CD4-positive, CD25-positive, alpha-beta regulatory T cell (primary cell): ENCODE results near the gene ALG5. TPM values are rescaled to one million over a fixed set of nuclear protein-coding genes. Genes with fewer than 3 reads are reported as not detected.

Experiments used
- ATAC-seq, 2 donors: fragments of 150-1000 bp; cut with Tn5 transposase; one replicate each; pipeline ENCODE4 v1.10.0; 2021; ENCODE audit warnings: low read depth in 2 of 2, moderate number of reproducible peaks in 2 of 2, moderate library complexity in 1 of 2
- DNase-seq, 3 donors: peaks; one replicate each; pipeline versions ENCODE4 v3.0.0 to v3.0.0-alpha.2; 2012 to 2022; ENCODE audit warnings: mixed read lengths in 1 of 3
- H3K27ac ChIP-seq: one replicate; pipeline ENCODE4 v1.7.0; 2013; ENCODE audit warnings: mild to moderate bottlenecking, low read length; ENCODE audit not compliant: insufficient read depth, poor library complexity, severe bottlenecking
- H3K27me3 ChIP-seq: one replicate; pipeline ENCODE4 v1.7.0; 2013; ENCODE audit warnings: low read length; ENCODE audit not compliant: control insufficient read depth, insufficient read depth
- H3K36me3 ChIP-seq: one replicate; pipeline ENCODE4 v1.7.0; 2013; ENCODE audit warnings: mild to moderate bottlenecking, low read length, moderate library complexity; ENCODE audit not compliant: control insufficient read depth, insufficient read depth
- H3K4me1 ChIP-seq: 2 replicates; pipeline ENCODE4 v1.7.0; 2013; ENCODE audit warnings: mild to moderate bottlenecking, low read length; ENCODE audit not compliant: insufficient read depth, control insufficient read depth, poor library complexity, severe bottlenecking
- H3K4me3 ChIP-seq: one replicate; pipeline ENCODE4 v1.7.0; 2013; ENCODE audit warnings: low read depth, mild to moderate bottlenecking, low read length, moderate library complexity
- H3K9me3 ChIP-seq, 2 experiments: 1 replicate in 1 of 2; 2 replicates in 1 of 2; pipeline ENCODE4 v1.7.0; 2013; ENCODE audit warnings: low read length in 2 of 2, mild to moderate bottlenecking in 1 of 2, moderate library complexity in 1 of 2; ENCODE audit not compliant: control insufficient read depth in 2 of 2
- H3K27ac Mint-ChIP-seq, 3 donors: one replicate each; pipeline ENCODE4 v1.8.0; 2020 to 2022; ENCODE audit warnings: mild to moderate bottlenecking in 3 of 3, mixed read lengths in 3 of 3, moderate library complexity in 2 of 3
- H3K27me3 Mint-ChIP-seq: one replicate; pipeline ENCODE4 v1.8.0; 2022; ENCODE audit warnings: mild to moderate bottlenecking, mixed read lengths
- H3K36me3 Mint-ChIP-seq: one replicate; pipeline ENCODE4 v1.8.0; 2020; ENCODE audit warnings: mixed read lengths
- H3K4me1 Mint-ChIP-seq, 4 donors: one replicate each; pipeline ENCODE4 v1.8.0; 2020 to 2022; ENCODE audit warnings: mixed read lengths in 4 of 4, mild to moderate bottlenecking in 1 of 4
- H3K4me3 Mint-ChIP-seq, 4 donors: one replicate each; pipeline ENCODE4 v1.8.0; 2020 to 2022; ENCODE audit warnings: mild to moderate bottlenecking in 4 of 4, mixed read lengths in 4 of 4, moderate library complexity in 3 of 4
- H3K9me3 Mint-ChIP-seq, 7 donors: one replicate each; pipeline ENCODE4 v1.8.0; 2020 to 2022; ENCODE audit warnings: mixed read lengths in 7 of 7, mild to moderate bottlenecking in 3 of 7, moderate library complexity in 2 of 7
- polyA plus RNA-seq, 4 donors: library from polyadenylated mRNA; unstranded; fragments of 300-500 nt; fragmentation: Illumina TruSeq; gene quantifications; one replicate each; pipeline ENCODE4 v1.2.3, GENCODE V29; 2021
- total RNA-seq: library from RNA; stranded (reverse); gene quantifications from one replicate; pipeline ENCODE4 v1.2.3, GENCODE V29; 2022

The ALG5 gene, protein sequence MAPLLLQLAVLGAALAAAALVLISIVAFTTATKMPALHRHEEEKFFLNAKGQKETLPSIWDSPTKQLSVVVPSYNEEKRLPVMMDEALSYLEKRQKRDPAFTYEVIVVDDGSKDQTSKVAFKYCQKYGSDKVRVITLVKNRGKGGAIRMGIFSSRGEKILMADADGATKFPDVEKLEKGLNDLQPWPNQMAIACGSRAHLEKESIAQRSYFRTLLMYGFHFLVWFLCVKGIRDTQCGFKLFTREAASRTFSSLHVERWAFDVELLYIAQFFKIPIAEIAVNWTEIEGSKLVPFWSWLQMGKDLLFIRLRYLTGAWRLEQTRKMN
- total RNA-seq (20.1 TPM), polyA plus RNA-seq (10 to 100 TPM; 72.8 to 97.7 (median 85.7) TPM)

DNA sequence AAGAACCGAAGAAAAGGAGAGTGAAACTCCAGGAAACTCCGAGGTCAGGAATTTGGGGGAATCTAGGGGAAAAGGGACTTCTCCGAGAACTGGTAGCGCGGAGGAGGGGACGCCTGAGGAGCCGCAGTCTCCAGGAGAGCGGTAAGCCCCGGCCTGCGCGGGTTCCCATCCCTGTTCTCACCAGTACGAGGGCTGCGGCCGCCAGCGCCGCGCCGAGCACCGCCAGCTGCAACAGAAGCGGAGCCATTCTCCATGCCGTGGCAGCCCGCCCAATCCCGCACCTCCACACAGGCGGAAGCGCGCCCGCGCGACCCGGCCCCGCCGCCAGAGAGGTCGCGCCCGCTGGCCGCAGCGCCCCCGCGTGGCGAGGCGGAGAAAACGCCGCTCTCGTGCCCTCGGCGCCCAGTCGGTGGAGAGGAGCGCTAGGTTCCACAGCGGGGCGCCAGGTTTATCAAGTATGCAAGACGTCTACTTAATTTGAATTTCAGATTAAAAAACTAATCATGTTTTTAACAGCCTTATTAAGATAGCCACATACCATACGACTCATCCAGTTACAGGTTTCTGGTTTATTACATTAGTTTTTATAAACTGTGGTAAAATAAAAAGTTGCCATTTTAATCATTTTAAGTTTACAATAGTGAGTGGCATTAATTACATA lies at the start of gene ALG5:
Gene ALG5, minus strand, starts transcription at position 287 of the 661 bp plus-strand sequence. Its CDS starts 40 bp downstream, at position 247.
- peak; percentile 90 to 94 (median 94) for DNase-seq
- Mint-ChIP-seq H3K27ac (peak within 1 kb of the TSS; percentile 100), H3K4me1 (peaks cover 29 to 46% (median 37%) of the 10 kb centered on the region in 4 donors), H3K9me3 (no peaks in the 10 kb centered on the region), H3K27me3 (peaks cover 15% of the 10 kb centered on the region), H3K36me3 (peaks cover 12% of the 10 kb centered on the region), H3K4me3 (peak within 1 kb of the TSS; percentile 96 to 100 (median 100))
- no peaks in the 10 kb centered on the region for H3K9me3 ChIP-seq
- H3K36me3 ChIP-seq, result peaks cover 18% of the 10 kb centered on the region
- H3K27me3 ChIP-seq, result no peaks in the 10 kb centered on the region
- peak within 1 kb of the TSS; percentile 99 for H3K4me3 ChIP-seq
- peak; percentile 76 to 83 for ATAC-seq
- H3K4me1 ChIP-seq, result peaks cover 26% of the 10 kb centered on the region
- peak within 1 kb of the TSS; percentile 98 for H3K27ac ChIP-seq

GRCh38 chr13:37047846-37048245 lies 48.7 kb upstream of the ALG5 start:
- H3K27me3 ChIP-seq, result no peaks in the 10 kb centered on the region
- H3K27me3 Mint-ChIP-seq, result no peaks in the 10 kb centered on the region
- H3K4me1 ChIP-seq, result no peaks in the 10 kb centered on the region
- H3K36me3 Mint-ChIP-seq, result peaks cover 22% of the 10 kb centered on the region
- no peak overlapping the region for H3K4me3 ChIP-seq
- no peak overlapping the region for H3K4me3 Mint-ChIP-seq
- H3K9me3 Mint-ChIP-seq, result no peaks in the 10 kb centered on the region
- ATAC-seq (no peak), DNase-seq (no peak)
- H3K36me3 ChIP-seq, result peaks cover 50% of the 10 kb centered on the region
- H3K9me3 ChIP-seq, result no peaks in the 10 kb centered on the region
- H3K27ac Mint-ChIP-seq, result no peak overlapping the region
- H3K27ac ChIP-seq, result no peak overlapping the region
- peaks cover 26 to 35% (median 29%) of the 10 kb centered on the region in 4 donors for H3K4me1 Mint-ChIP-seq

DNA sequence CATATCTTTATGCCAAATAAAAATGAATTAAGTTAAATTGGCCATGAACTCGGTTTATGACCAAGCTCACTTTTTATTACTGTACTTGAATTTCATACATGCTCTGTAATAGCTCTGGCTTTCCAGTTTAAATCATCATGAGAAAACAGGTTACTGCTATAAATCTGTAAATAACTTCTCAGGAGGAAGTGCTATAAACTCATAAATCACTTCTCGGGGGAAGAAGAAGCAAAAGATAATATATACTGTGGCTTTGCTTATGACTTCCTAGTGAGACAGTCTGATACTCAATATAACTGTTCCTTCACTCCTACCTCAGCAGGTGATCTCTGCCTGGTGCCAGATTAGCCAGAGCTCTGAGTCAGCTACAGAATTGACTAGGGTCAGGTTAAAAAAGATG lies 47.9 kb upstream of the ALG5 start:
- no peak overlapping the region for H3K27ac Mint-ChIP-seq
- Histone ChIP-seq H3K4me3 (no peak overlapping the region), H3K4me1 (no peaks in the 10 kb centered on the region), H3K9me3 (no peaks in the 10 kb centered on the region), H3K27ac (no peak overlapping the region), H3K36me3 (peaks cover 58% of the 10 kb centered on the region), H3K27me3 (no peaks in the 10 kb centered on the region)
- no peak for DNase-seq
- no peaks in the 10 kb centered on the region for H3K27me3 Mint-ChIP-seq
- peaks cover 20 to 27% (median 23%) of the 10 kb centered on the region in 4 donors for H3K4me1 Mint-ChIP-seq
- peaks cover 22% of the 10 kb centered on the region for H3K36me3 Mint-ChIP-seq
- ATAC-seq, result no peak
- no peaks in the 10 kb centered on the region for H3K9me3 Mint-ChIP-seq
- H3K4me3 Mint-ChIP-seq, result no peak overlapping the region

- Mint-ChIP-seq H3K4me3 (no peak overlapping the region), H3K27ac (peak overlapping the region in 1 of 3 donors; percentile 20), H3K4me1 (peaks cover 11 to 19% (median 15%) of the 10 kb centered on the region in 4 donors), H3K27me3 (no peaks in the 10 kb centered on the region), H3K36me3 (peaks cover 28% of the 10 kb centered on the region), H3K9me3 (no peaks in the 10 kb centered on the region)
- H3K27me3 ChIP-seq, result no peaks in the 10 kb centered on the region
- H3K4me3 ChIP-seq, result no peak overlapping the region
- ATAC-seq (no peak), DNase-seq (no peak)
- peaks cover 67% of the 10 kb centered on the region for H3K36me3 ChIP-seq
- H3K27ac ChIP-seq, result no peak overlapping the region
- H3K9me3 ChIP-seq, result no peaks in the 10 kb centered on the region
- H3K4me1 ChIP-seq, result no peaks in the 10 kb centered on the region
Observed at GRCh38 chr13:37046062-37046461, 46.9 kb upstream of the ALG5 start.

DNA sequence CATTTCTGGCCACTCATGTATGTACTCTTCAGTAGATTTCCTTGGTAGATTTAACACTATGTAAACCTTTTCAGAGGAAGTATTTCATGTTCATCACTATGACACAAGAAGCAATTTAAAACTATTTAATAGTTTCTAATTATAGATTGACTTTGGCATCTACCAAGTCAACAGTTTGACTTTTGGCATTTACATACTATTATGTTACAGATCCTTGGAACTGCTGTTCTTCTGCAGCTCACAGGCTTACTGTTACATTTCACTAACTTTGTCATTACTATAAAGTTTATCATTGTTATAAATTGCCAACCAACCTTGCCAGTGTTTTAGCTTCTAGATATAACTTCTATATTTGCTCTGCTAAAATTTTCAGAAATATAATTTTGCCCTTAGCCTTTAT lies 41.6 kb upstream of the ALG5 start:
- peaks cover 77% of the 10 kb centered on the region for H3K36me3 ChIP-seq
- Mint-ChIP-seq H3K4me3 (no peak overlapping the region), H3K4me1 (peaks cover 0 to 7% (median 3%) of the 10 kb centered on the region in 4 donors), H3K9me3 (no peaks in the 10 kb centered on the region), H3K27me3 (no peaks in the 10 kb centered on the region), H3K36me3 (peaks cover 30% of the 10 kb centered on the region), H3K27ac (no peak overlapping the region)
- H3K27me3 ChIP-seq, result no peaks in the 10 kb centered on the region
- no peaks in the 10 kb centered on the region for H3K4me1 ChIP-seq
- H3K4me3 ChIP-seq, result no peak overlapping the region
- no peak for DNase-seq
- no peaks in the 10 kb centered on the region for H3K9me3 ChIP-seq
- no peak for ATAC-seq
- H3K27ac ChIP-seq, result no peak overlapping the region

- no peaks in the 10 kb centered on the region for H3K4me1 ChIP-seq
- Mint-ChIP-seq H3K27ac (peak overlapping the region in 1 of 3 donors; percentile 5), H3K4me1 (peaks cover 0 to 9% (median 3%) of the 10 kb centered on the region in 4 donors), H3K27me3 (no peaks in the 10 kb centered on the region), H3K4me3 (no peak overlapping the region), H3K36me3 (peaks cover 36% of the 10 kb centered on the region), H3K9me3 (peaks cover 0 to 2% (median 0%) of the 10 kb centered on the region in 7 donors)
- DNase-seq (no peak), ATAC-seq (no peak)
- no peaks in the 10 kb centered on the region for H3K9me3 ChIP-seq
- no peaks in the 10 kb centered on the region for H3K27me3 ChIP-seq
- no peak overlapping the region for H3K27ac ChIP-seq
- H3K4me3 ChIP-seq, result no peak overlapping the region
- peaks cover 84% of the 10 kb centered on the region for H3K36me3 ChIP-seq
Observed at GRCh38 chr13:37039896-37040295, 40.8 kb upstream of the ALG5 start.

DNA sequence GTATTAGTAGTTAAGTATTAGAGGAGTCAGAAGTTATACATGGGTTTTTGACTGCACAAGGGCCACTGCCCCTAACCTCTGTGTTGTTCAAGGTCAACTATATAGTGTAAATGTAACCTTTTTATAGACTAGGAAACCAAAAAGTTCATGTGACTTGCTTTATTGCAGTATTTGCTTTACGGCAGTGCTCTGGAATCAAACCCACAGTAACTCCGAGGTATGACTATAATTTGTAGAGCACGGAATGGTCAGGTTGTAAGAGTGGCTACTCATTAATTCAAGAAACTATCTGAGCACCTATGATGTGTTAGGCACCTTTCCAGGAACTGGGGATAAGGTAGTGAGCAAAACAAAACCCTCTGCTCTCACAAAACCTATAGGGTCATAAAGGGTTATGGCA lies 38.1 kb upstream of the ALG5 start:
- H3K27me3 Mint-ChIP-seq, result no peaks in the 10 kb centered on the region
- Histone ChIP-seq H3K36me3 (peaks cover 87% of the 10 kb centered on the region), H3K4me3 (no peak overlapping the region), H3K27me3 (no peaks in the 10 kb centered on the region), H3K27ac (no peak overlapping the region), H3K4me1 (no peaks in the 10 kb centered on the region), H3K9me3 (no peaks in the 10 kb centered on the region)
- peaks cover 33% of the 10 kb centered on the region for H3K36me3 Mint-ChIP-seq
- ATAC-seq (no peak), DNase-seq (no peak)
- H3K4me1 Mint-ChIP-seq, result peaks cover 0 to 11% (median 0%) of the 10 kb centered on the region in 4 donors
- H3K9me3 Mint-ChIP-seq, result peaks cover 0 to 2% (median 0%) of the 10 kb centered on the region in 7 donors
- no peak overlapping the region for H3K4me3 Mint-ChIP-seq
- no peak overlapping the region for H3K27ac Mint-ChIP-seq
